ENCODE measurements around the gene SPESP1.

Gene SPESP1

DNA sequence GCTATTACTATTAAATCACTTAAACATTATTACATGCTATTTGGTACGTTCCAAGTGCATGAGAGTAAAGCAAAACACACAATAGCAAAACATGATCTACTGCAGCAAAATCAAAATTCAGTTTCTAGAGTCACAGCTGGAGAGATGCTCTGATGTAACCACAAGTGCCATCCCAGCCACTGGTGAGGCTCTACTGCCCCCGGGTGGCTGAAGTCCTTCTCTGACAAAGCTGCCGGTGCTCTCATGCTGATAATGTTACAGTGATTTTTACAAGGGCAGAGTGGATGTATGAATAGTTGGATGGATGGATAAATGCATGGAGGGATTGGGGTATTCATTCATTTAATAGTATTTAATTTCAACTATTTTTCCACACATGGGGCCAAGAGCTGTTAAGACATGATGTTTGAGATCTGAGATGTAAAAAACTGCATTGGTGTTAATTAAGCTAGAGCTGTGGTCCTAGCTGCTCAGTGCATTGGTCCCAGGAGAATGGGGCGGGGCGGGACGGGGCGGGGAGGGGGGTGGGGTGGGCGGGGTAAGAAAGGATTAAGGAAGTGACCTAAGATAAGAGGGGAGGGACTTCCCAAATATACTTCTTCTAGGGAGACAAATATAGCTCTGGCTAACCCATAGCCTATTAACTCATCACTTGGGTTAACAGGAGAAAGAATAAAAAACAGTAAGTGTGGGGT lies 5.3 kb upstream of the SPESP1 start:
- TF ChIP-seq, protein P1, sequence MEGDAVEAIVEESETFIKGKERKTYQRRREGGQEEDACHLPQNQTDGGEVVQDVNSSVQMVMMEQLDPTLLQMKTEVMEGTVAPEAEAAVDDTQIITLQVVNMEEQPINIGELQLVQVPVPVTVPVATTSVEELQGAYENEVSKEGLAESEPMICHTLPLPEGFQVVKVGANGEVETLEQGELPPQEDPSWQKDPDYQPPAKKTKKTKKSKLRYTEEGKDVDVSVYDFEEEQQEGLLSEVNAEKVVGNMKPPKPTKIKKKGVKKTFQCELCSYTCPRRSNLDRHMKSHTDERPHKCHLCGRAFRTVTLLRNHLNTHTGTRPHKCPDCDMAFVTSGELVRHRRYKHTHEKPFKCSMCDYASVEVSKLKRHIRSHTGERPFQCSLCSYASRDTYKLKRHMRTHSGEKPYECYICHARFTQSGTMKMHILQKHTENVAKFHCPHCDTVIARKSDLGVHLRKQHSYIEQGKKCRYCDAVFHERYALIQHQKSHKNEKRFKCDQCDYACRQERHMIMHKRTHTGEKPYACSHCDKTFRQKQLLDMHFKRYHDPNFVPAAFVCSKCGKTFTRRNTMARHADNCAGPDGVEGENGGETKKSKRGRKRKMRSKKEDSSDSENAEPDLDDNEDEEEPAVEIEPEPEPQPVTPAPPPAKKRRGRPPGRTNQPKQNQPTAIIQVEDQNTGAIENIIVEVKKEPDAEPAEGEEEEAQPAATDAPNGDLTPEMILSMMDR (conservative IDR thresholded peaks at IDR 0.05): peak; percentile 98
- H3K27ac ChIP-seq: no peak overlapping the region

DNA sequence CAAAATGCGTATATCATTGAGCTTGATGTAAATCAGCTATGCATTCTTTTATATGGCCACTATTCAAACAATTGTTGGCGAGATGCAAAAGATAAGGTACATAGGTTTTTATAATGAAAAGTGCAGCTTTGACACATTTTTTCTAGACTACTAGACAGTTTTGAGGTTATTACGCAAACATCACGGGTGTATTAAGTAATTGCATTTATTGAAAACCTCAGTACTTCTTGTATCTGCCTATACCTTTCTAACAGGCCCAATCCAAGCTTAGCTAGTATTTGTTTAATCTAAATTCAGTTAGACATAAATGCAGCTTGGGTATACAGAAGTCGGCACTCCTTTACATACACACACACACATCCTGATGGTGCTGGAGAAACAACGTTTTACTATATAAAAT lies 2.7 kb downstream of the SPESP1 start:
- no peak overlapping the region for H3K27ac ChIP-seq
- TF ChIP-seq, protein P1 (conservative IDR thresholded peaks at IDR 0.05): no peak

DNA sequence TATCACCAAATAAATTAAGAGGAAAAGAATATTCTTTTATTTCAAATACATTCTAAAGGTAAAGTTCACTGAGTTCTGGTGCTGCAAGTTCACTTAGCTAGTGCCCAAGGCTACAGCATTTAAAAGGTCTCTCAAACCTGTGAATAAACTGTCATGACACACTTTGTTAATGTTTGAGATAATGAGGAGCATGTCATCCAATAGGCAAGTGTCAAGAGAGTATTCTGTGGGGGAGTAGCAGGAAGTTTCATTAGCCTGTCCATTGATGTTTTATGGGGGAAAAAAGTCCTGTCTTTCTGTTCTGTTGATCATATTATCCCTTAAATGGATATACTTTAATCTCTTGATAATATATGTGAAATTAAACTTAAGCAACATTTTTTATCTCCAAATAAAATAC lies 4.0 kb downstream of the SPESP1 start:
- TF ChIP-seq, protein P1 (conservative IDR thresholded peaks at IDR 0.05): no peak

DNA sequence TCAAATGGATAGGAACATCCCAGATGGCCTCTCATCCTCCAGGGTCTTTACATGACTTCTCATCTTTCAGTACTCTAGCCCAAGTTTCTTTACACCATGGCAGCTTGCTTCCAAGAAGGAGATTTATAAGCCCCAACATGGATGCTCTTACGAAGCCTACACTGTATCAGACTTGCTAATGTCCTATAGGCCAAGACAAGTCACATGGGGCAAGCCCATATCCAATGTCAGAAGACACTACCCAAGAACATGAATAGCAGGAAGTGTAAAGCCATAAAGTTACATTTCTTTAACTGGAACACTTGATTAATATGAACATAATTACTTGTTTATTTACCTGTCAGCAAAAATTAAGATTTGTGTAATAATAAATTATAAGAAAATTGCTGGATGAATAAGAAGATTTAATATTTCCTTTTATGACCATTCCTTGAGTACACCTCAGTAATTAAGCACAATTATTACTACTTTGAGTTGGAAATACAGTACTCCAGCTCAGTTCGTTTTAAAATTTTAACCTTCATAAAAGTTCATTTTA lies 5.1 kb downstream of the SPESP1 start:
- TF ChIP-seq, protein P1 (conservative IDR thresholded peaks at IDR 0.05): no peak
- H3K27ac ChIP-seq: no peak overlapping the region

More for the DNA sequence above, 4.0 kb downstream of the SPESP1 start:
- no peak overlapping the region for H3K27ac ChIP-seq

DNA sequence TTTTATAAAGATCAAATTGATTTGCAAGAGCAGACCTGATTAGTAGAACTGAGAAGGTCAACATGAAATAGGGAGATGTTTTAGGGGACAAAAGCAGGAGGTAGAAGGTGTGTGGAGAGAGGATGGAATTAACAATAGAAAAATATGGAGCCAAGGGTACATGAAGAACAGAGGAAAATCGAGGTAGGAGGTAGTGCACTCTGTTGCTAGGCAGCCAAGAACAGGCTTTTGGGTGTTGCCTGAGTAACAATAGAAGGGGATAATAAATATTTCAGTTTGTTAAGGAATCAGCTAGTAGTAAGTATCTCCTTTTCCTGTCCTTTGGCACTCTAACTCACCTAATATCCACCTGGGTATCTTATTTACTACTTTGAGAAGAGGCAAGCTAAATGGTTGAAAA lies 9.2 kb downstream of the SPESP1 start:
- H3K27ac ChIP-seq: no peak overlapping the region
- TF ChIP-seq, protein P1 (conservative IDR thresholded peaks at IDR 0.05): no peak

DNA sequence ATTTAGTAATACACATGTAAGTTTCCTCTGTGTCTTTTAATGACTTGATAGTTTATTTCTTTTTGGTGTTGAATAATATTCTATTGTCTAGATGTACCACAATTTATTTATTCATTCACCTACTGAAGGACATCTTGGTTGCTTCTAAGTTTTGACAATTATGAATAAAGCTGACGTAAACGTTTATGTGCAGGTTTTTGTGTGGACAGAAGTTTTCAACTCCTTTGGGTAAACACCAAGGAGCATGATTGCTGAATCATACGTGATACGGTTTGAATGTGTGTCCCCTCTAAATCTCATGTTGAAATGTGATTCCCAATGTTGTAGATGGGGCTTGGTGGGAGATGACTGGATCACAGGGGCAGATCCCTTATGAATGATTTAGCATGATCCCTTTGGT lies 21.5 kb downstream of the SPESP1 start:
- no peak overlapping the region for H3K27ac ChIP-seq
- TF ChIP-seq, protein P1 (conservative IDR thresholded peaks at IDR 0.05): no peak

DNA sequence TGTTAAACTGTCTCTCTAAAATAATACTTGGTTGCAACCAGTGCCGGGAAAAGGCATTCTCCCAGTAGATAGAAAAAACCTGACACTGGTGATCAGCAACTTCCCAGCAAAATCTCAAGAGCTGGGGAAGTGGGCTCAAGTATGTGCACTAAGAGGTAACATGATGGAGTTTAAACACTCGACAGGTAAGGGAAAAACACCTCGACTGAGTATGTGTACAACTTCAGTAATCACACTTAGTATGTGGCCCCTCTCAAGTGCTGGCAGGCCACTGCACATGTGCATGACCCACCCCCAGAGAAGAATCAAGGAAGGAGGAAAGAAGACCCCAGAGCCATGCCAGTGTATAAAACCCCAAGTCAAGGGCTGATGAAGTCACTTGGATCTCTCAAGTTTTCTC lies 27.4 kb downstream of the SPESP1 start:
- TF ChIP-seq, protein P1 (conservative IDR thresholded peaks at IDR 0.05): no peak

More for the DNA sequence above, 27.4 kb downstream of the SPESP1 start:
- no peak overlapping the region for H3K27ac ChIP-seq
